Dermis microvascular lymphatic vessel endothelial cell (primary cell): ENCODE data around the gene AMACR. TPM values are rescaled to one million over a fixed set of nuclear protein-coding genes. Genes with fewer than 3 reads are reported as not detected.

Experiments used
- DNase-seq, 2 donors: peaks; one replicate each; pipeline versions ENCODE4 v3.0.0 to v3.0.0-alpha.2; 2010; ENCODE audit warnings: low read depth in 2 of 2
- total RNA-seq: library from RNA; depleted of rRNA; stranded (reverse); fragments of >200 nt; gene quantifications from 2 replicates; pipeline ENCODE4 v1.2.1, GENCODE V29; 2014

AMACR gene
- total RNA-seq: 6.9 and 10.5 TPM in 2 replicates

DNA sequence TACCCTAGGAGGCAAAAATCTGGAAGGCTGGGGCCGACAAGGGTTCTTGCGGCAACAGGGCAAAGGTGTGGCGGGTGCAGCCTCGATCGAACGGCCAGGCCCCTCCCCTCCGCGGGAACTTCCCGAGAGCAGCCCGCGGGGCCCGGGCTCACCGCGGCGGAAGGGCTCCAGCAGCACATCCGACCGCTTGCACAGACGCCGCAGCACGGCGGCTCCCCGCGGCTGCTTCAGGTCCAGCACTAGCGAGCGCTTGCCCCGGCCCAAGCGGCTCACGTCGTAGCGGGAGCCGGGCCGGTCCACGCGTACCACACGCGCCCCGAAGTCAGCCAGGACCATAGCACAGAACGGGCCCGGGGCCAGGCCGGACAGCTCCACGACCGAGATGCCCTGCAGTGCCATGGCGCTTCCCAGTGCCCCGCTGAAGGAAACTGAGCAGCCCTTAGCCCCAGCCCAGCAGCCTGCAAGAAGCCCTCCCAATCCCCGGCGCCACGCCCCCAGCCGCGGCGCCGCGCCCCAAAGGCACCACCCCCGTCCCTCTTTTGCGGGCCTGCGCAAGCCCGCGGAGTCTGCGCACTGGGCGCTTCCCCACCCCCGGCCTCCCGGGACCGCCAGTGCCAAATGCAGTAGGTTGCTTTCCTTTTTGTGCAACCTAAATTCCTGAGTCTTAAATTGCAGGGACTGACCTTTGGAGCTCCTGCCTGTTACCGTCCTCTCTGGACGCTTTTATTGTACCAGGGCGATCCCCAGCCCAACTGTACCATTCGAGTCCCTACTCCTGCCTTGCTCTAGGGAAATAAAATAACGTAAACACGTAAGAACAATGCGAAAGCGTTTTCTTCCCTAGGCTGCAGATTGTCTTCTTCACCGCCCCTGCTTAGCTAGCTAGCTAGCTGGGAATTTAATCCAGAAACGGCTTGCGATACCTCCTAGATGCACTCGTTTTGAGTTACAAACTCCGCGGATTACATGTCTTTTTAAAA lies at the start of gene AMACR:
Gene AMACR, minus strand, starts transcription at position 430 of the 980 bp plus-strand sequence. Its CDS starts 31 bp downstream, at position 399.
- peak; percentile 75 to 93 for DNase-seq

DNA sequence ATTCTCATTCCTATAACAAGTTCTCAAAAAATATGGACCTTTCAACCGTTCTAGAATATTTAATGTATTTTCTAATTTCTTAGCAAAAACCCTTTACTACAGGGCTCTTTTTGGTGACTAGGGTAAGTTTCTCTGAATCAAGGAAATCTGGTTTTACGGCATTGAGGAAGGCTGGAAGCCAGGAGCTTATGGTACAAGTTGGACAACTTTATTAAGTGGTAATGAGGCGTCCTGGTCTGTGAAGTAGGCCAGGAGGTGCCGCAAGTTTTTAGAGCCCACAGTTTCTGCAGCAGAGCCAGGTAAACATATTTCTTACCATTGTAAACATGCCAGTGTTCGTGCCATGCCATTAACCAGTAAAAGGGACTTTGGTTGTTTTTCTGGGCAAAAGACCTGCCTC lies 49.7 kb upstream of the AMACR start:
- DNase-seq: no peak

DNA sequence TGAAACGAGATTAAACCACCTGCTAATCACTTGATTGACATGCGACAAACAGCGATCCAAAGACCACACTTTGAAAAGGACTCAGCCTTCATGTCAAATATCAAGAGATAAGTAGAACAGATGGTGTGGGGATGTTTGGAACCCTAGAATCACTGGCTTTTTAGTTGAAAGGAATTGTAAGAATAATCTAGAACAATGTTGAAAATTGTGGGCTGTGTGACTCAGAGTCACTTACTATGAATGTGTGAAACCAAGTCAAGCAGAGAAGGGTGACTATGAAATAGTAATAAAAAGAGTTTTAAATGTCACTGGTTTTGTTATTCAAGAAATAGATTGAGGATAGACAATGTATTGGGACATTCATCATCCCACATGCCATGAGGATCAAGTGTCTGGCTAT lies 49.3 kb upstream of the AMACR start:
- DNase-seq: no peak

DNA sequence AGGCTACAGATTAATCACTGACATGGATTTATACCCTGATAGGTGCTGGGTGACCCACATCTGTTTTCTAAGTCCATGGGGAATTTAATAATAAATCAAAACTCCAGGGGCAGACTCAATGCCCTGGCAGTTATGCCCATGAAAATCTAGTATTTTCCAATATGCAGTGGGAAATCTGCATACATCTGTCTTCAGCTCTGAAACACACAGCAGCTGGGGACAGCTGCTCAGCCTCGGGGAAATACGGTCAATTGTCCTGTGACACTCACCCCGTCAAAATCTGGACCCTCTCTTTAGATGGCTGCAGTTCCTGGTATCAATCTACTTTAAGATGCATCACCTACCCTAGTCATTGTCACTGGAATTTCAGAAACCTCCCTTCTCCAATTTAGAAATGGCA lies 47.8 kb upstream of the AMACR start:
- no peak for DNase-seq

DNA sequence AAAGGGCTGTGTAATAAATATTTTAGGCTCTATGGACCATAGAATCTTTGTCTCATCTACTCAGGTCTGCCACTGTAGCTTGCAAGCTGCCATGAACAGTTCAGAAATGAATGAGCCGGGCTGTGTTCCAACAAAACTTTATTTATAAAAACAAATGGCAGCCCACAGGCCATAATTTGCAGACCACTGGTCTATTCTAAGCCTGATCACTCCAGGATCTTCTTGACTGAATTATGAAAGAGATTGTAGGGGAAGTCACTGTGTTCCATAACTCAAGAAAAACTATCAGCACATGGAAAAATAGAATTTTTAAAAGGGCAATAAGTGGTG lies 46.5 kb upstream of the AMACR start:
- no peak for DNase-seq

DNA sequence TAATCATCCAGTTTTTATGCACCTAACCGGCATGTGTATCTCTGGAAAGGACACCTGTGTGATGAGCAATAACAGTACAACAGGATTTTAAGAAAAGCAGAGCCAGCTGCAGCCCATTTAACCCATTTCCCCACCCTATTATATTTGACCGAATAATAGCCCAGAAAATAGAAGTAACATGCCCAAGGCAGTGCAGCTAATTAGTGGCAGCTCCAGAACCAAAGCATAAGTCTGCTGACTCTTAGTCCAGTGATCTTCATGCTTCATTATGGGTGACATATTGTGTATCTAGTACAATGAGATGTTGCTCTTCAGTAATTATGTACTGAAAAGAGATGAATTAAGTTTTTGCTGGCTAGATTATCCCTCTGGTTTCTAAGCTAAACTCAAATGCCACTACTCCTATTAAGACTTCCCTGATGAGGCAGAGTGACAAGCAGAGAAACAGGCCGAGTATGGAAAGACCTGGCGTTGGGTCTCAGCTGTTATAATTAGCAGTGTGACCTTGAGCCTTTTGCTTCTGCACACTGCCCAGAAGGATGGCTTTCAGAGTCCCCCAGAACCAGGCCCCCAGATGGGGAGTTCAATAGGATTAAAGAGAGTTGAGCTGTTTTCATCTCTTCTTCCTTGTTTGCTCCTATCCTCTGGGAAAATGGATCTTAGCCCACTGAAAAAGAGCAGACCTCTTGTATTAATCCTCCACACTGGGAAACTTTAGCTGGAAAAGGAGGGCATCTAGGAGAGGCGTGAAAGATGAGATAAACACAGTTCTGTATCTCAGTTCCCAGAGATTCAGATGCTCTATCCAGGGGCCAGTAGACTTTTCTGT lies 45.9 kb upstream of the AMACR start:
- DNase-seq: no peak

DNA sequence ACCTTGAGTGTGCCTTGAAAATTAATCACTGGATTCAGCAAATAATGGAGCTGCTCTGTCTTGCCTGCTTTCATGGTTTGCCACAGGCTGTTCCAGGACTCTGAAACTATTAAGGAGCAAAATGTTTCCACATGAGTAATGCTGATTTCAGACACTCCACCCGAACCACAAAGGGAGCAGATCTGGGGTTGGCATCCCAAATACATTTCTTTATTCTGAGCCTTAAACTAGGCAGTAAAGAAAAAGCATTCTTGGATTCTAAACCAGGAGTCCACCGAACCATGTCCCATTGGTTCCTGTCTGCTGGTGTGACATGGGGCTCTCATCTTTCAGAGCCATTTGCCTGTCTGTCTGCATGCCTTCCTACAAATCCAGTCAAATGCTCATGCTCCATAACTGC lies 45.3 kb upstream of the AMACR start:
- no peak for DNase-seq

DNA sequence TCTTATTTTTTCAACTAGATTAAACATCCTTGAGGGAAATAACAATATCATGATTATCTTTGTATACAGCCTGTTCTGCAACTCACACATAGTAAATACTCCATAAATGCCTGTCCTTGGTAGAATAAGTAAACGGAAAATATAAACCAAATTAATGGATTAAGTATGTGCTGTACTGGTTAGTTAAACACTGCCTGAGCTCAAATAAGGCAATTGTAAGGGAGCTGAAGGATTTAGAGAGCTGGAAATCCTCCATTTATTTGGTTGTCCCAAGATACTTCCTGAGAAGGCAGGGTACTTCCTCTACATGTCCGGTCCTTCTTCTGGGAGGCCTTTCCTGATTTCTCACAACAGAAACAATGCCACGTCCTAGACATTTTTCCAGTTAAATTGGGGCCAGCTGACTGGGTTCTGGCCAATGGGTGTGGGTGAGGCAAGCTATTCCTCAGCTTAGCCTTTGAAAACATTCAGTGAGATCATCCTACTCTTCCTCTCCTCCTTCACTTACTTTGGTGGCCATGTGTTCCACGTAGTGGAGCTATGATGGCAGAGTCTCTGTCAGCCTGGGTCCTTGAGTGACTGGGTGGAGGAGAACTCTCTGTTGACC lies 43.6 kb upstream of the AMACR start:
- DNase-seq: peak in 1 of 2 donors; percentile 21

DNA sequence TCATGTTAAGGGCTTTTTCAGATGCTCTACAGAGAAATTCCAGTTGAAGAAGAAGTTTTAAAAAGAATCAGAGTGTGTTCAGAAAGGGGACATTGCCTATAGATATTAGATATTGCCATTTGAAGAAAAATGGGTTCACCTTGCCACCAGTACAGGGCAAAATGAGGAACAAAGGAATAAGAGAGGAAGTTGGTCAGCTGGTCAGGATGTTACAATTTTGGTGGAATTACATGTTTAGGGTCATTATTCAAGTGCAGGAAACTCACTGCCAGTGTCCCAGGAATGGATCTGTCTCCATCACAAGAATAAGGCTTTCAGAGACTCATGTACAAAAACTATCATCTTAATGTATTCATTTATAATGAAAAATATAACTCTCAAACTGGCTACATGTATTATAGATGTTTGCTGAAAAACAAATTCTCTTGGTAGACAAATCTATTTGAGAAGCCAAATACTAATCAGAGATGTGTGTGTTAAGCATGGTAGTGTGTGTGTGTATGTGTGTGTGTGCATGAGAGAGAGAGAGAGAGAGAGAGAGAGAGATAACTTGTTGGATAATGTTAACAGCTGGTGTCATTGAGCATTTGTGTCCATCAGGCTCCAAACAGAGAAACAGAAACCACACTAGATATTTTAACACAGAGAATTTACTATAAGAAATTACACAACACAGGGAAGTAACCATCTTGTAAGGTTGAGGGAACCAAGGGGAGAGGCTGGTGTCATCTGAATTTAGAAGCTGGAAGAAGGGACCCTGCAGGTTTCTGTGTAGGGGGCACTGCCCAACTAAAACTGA lies 40.1 kb upstream of the AMACR start:
- no peak for DNase-seq

DNA sequence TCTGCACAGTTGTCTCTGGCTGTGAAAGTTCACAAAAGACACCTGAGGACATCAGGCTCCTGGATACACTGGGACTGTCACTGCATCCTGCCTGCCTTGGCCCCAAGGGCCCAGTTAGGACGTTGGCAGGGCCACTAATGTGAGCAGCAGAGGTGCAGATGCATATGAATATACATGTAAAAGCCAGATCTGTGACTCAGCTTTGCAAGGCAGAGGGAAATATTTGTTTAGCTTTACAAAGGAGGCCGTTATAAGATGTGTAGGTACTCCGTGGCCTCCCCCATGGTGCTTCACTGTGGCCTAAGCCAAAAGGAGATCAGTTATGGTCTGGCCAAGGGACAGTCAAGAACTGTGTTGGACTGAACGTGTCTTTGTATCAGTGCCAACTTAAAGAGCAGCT lies 39.3 kb upstream of the AMACR start:
- no peak for DNase-seq

DNA sequence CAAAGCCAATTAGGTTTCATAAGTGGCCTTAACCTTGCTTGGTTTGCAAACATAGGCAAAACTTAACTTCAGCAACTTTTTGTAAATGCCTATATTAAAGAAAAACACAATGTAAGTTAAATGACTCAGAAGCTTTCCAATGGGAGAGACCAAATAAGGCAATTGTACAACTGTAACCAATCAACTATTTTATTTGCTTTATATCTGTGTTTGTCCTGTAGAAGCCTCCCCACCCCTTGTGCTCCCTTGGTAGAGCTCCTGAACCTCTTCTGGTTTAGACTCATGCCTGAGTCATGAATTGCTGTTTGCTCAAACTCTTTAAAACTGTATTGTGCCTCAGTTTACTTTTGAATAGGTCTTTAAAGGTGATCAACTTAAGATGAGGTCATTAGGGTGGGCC lies 38.1 kb upstream of the AMACR start:
- DNase-seq: no peak

DNA sequence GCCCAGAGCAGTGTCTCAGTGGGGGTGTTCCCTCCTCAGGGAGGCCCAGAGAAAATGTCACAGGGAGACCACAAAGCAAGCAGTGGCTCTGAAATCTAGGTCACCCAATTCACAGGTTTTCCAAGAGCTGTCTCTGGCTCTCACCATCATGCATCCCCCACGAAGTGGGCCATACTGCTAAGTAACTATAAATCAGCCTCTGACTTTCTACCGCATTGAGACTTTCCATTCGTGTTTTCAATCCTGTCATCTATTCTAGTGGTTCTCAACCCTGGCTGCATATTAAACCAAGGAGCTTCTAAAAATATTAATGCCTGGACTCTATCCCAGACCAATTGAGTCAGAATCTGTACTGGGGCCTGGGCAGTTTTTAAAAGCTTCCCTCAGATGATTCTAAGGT lies 37.2 kb upstream of the AMACR start:
- DNase-seq: no peak

DNA sequence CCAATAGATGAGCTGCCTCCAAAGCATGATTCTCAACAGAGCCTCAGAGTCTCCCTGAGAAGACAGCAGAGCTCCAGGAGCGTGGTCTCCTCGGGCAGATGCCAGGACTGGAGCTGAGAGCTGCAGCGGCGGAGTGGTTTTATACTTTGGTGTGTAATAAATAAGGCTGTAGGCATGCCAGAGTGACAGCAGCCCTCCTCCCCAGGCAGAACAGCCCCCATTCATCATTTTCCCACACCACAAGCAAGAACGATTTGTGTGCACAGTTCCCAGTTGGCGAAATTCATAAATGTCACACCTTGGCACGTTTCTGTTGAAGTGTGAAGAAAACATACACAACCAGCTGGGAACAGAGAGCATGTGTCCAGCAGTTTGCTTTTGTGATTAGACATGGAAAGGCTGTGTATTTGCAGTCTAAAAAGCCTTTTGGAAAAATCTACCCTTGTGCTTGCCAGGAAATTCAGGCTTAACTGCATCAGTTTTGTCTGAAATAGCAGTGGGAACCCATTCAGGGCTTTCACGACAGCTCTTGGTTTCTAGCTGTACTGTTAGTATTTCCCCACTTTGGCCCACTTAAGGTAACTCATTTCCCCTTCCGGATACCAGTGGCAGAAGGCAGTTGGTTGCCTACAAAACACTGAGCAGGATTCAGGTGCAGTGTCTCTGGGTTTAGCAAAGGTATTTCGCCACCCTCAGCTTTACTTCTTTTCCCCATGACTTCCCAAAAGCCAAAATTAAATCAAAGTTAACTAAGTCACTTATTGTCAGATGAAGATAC lies 35.4 kb upstream of the AMACR start, which contains the start of gene C1QTNF3:
Gene C1QTNF3, minus strand, starts transcription at position 115 of the 778 bp plus-strand sequence. Its CDS starts 88 bp downstream, at position 27.
- peak in 1 of 2 donors; percentile 6 for DNase-seq

DNA sequence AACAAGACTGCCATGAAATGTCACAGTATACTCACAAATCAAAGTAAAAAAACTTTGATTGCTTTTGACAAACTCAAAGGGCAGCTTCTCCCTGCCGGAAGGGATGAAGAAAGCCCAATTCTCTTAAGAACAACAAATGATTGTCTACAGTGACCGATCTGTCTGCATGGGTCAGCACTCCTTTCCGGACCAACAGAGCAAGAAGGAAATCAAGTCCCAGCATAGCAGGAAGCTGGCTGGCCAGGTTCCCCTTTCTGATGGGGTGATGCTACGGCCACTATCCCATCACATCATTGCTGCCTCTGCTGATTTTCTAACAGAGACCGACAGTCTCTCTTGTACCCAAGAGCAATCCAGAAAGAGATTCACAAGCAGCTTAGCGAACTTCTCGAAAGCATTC lies 34.5 kb upstream of the AMACR start:
- peak in 1 of 2 donors; percentile 75 for DNase-seq

DNA sequence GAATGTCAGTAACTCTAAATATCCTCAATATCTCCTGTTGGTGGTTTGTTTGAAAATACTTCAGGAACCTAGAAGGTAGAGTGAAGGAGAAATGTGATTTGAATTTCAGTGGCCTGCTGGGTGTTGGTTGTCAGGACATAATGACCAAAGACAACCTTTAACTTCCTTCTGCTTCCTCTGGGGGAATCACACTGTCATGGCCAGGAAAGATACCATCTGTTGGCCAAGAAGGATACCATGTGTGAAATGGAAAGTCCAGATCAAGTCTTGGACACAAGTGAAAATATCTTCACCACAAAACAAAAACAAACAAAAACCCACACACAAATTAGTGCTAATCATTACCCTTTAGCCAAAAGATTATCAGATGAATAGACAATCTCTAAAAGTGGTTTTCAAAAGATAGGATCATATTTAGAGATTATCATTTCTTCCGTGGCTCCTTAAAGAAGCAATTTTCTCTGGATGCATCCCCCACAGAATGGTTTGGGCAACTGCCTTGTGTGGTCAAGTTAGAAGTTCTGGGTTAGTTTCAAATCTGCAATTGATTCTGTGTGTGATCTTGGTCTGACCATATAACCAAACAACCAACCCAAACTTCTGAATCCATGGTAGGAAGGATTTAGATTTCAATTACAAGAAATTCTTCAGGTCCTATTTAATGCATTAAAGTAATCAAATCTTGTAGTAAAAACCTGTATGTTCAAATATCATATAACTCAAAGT lies 33.6 kb upstream of the AMACR start:
- no peak for DNase-seq

DNA sequence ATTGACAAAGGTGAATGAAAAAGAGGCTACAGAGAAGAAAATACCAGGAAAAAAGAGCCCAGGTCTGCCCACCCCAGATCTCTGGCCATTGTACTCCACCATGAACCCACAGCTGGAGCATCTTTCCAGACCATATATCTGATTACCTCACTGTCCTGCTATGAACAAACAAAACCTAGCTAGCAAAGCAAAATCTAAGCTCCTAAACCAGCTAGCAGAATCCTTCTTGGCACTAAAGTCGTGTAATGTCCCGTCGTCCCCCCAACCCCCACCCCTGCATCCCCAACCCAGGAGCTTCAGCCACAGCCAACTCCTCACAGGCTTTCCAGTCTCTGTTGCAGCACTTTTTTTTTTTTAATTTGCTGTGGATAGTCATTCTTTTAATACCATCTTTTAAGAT lies 32.6 kb upstream of the AMACR start:
- no peak for DNase-seq

DNA sequence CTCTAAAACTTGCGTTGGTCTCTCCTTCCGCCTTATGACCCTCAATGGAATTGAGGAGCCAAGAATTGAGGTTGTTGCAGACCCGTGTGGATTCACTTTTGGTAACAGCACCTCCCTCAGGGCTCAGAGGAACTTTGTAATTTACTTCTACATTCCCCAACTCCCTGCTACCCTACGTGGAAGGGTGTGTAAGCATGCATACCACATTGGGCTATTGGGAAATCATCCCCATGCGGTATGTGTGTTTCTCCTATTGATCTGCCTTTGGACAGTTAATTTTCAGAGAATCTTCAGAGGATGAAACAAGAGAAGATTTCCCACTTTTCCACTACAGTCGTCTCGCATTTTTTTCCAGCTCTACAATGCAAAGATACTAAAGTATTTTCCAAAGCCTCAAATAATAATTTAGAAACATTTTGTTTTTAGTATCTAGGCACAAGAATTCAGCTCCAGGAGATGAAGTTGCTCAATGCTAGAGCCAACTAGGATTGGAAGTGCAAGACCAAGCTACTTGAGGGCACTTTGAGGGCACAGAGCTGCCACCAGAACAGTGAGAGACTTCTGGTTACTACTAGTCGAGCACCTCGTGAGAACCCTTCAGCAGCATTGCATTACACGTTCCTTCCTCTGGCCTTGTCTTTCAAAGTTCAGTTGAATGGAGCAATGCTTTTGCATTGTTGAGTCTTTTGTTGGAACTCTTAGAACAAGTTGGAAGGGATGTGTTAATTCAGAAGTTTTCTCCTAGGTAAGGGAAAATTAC lies 31.7 kb upstream of the AMACR start:
- no peak for DNase-seq

DNA sequence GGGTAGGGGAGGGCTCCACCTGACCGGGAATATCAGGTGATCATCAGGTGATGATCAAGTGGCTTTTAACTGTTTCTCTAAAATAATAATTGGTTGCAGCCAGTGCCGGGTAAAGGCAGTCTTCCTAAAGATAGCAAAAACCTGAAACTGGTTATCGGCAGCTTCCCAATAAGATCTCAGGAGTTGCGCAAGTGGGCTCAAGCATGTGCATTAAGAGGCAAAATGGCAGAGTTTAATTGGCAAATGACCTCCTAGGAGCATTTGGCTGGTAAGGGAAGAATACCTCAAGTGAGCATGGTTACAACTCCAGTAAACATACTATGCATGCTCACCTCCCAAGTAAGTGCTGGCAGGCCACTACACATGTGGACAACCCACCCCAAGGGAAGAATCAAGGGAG lies 31.0 kb upstream of the AMACR start:
- no peak for DNase-seq

DNA sequence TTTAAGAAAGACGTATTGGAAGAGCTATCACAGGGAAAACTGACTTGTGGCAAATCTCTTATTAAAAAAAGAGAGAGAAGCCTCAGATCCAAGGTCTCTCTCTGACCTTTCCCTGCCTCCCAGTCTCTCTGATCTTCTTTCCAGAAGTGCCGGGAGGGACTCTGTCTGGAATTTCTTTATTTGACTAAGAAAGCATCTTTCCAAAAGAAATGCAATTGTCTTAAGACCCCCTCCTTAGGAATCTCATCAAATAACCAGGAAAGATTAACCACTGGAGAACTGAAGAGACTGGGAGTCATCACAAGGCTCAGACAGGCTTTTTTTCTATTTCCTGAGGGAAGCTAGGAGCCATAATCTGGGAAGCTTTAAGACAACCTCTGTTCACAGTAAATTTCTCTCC lies 30.5 kb upstream of the AMACR start:
- no peak for DNase-seq
